Endothelial cell of umbilical vein (primary cell): ENCODE results near the gene AOX1. TPM values are rescaled to one million over a fixed set of nuclear protein-coding genes. Genes with fewer than 3 reads are reported as not detected.

ENCODE experiments used
- BruUV-seq: library from RNA; stranded (reverse); fragments of 400-500 nt; replicated peaks from 2 replicates; lab custom pipeline; 2021; lab: Mats Ljungman, UMichigan
- CTCF ChIA-PET: fragments of 300-600, 350-600 bp; sonication (Branson Sonifier 250); formaldehyde crosslinking; loops from one replicate; lab custom pipeline; 2021; ENCODE audit warnings: antibody characterized with exemption, inconsistent platforms; lab: Charles Lee
- POLR2A ChIA-PET: fragments of 300-600, 350-600 bp; sonication (Branson Sonifier 250); formaldehyde crosslinking; loops from one replicate; lab custom pipeline; 2021; ENCODE audit warnings: antibody characterized with exemption, inconsistent platforms; lab: Charles Lee
- DNase-seq: peaks from one replicate; pipeline ENCODE4 v3.0.0-alpha.2; 2011; ENCODE audit warnings: low read depth, low spot score
- FAIRE-seq: peaks from 2 replicates; lab custom pipeline; 2011; peaks lifted over from hg19 to GRCh38; lab: Jason Lieb, UNC
- H2AFZ ChIP-seq: 2 replicates; pipeline ENCODE4 v1.6.0; 2012; ENCODE audit warnings: low read depth, low read length, control low read depth, inconsistent platforms
- H3K27ac ChIP-seq: 2 replicates; pipeline ENCODE4 v1.5.1; 2011; ENCODE audit warnings: low read depth, mild to moderate bottlenecking, control low read depth, low read length, moderate library complexity; ENCODE audit not compliant: insufficient read depth
- H3K27me3 ChIP-seq, 2 experiments: 2 replicates each; pipeline versions ENCODE4 v1.6.0 to v1.6.1; 2011; ENCODE audit warnings: low read length in 2 of 2, mixed read lengths in 1 of 2; ENCODE audit not compliant: control insufficient read depth in 2 of 2, insufficient read depth in 2 of 2
- H3K36me3 ChIP-seq, 2 experiments: 2 replicates in 1 of 2; 3 replicates in 1 of 2; pipeline ENCODE4 v1.5.1; 2011; ENCODE audit warnings: low read length in 2 of 2, mild to moderate bottlenecking in 1 of 2, moderate library complexity in 1 of 2; ENCODE audit not compliant: control insufficient read depth in 2 of 2, insufficient read depth in 2 of 2; ENCODE audit errors: extremely low read depth in 1 of 2
- H3K4me1 ChIP-seq: 3 replicates; pipeline ENCODE4 v1.5.1; 2011; ENCODE audit warnings: mild to moderate bottlenecking, low read length; ENCODE audit not compliant: control insufficient read depth, insufficient read depth; ENCODE audit errors: extremely low read depth
- H3K4me2 ChIP-seq: 2 replicates; pipeline ENCODE4 v1.6.1; 2011; ENCODE audit warnings: low read length, control low read depth, mixed read lengths; ENCODE audit not compliant: insufficient read depth
- H3K4me3 ChIP-seq, 3 experiments: fragments of 200-600 bp in 1 of 3; sonication (generic), shearing (Covaris generic) in 1 of 3; replicated peaks in 1 of 3; 2 replicates each; pipeline ENCODE4 v1.5.1; 2011 to 2016; ENCODE audit warnings: control low read depth in 3 of 3, low read length in 3 of 3, mild to moderate bottlenecking in 2 of 3, inconsistent platforms in 1 of 3, low read depth in 1 of 3, moderate library complexity in 1 of 3; ENCODE audit not compliant: insufficient read depth in 1 of 3
- H3K79me2 ChIP-seq: 2 replicates; pipeline ENCODE4 v1.6.0; 2012; ENCODE audit warnings: low read length, inconsistent platforms; ENCODE audit not compliant: control insufficient read depth, insufficient read depth
- H3K9ac ChIP-seq: replicated peaks from 2 replicates; pipeline ENCODE3; 2011; ENCODE audit warnings: low read length, control low read depth; ENCODE audit not compliant: insufficient read depth; ENCODE audit errors: extremely low read depth
- H3K9me1 ChIP-seq: replicated peaks from 3 replicates; pipeline ENCODE4 v1.6.0; 2011; ENCODE audit warnings: mild to moderate bottlenecking, low read length; ENCODE audit not compliant: control insufficient read depth, insufficient read depth; ENCODE audit errors: extremely low read depth
- H3K9me3 ChIP-seq: replicated peaks from 2 replicates; pipeline ENCODE4 v1.5.1; 2012; ENCODE audit warnings: low read length, inconsistent platforms; ENCODE audit not compliant: control insufficient read depth, insufficient read depth
- H4K20me1 ChIP-seq: replicated peaks from 2 replicates; pipeline ENCODE3; 2011; ENCODE audit warnings: mild to moderate bottlenecking, low read length; ENCODE audit not compliant: control insufficient read depth, insufficient read depth; ENCODE audit errors: extremely low read depth
- EZH2 ChIP-seq: IDR thresholded peaks from 2 replicates; pipeline ENCODE4 v1.6.1; 2012; ENCODE audit warnings: borderline replicate concordance, low read depth, mild to moderate bottlenecking, moderate library complexity, low read length, inconsistent platforms; ENCODE audit not compliant: severe bottlenecking
- FOS ChIP-seq: IDR thresholded peaks from 2 replicates; pipeline ENCODE4 v1.6.1; 2011; ENCODE audit warnings: mild to moderate bottlenecking, low read length, moderate library complexity, borderline replicate concordance; ENCODE audit not compliant: insufficient read depth
- GATA2 ChIP-seq: IDR thresholded peaks from 2 replicates; pipeline ENCODE4 v1.7.0; 2011; ENCODE audit warnings: low read depth, mild to moderate bottlenecking, moderate library complexity, mixed read lengths, low read length; ENCODE audit not compliant: insufficient read length, insufficient read depth
- JUN ChIP-seq: IDR thresholded peaks from 2 replicates; pipeline ENCODE4 v1.6.1; 2011; ENCODE audit warnings: borderline replicate concordance, low read depth; ENCODE audit not compliant: insufficient read length, insufficient read depth
- MYC ChIP-seq: IDR thresholded peaks from one replicate; pipeline ENCODE4 v1.6.1; 2011; ENCODE audit warnings: mild to moderate bottlenecking, low read depth, low read length
- POLR2A ChIP-seq: IDR thresholded peaks from 2 replicates; pipeline ENCODE4 v1.6.1; 2012; ENCODE audit warnings: low read depth, mild to moderate bottlenecking, control low read depth, low read length
- POLR2AphosphoS5 ChIP-seq: IDR thresholded peaks from 2 replicates; pipeline ENCODE4 v1.6.1; 2012; ENCODE audit warnings: low read depth, mild to moderate bottlenecking, control low read depth, low read length, moderate library complexity; ENCODE audit not compliant: insufficient read depth
- dilution Hi-C: fragments of 300-500 bp; cut with MboI; formaldehyde crosslinking; loops from one replicate; pipeline ENCODE4 v1.15.0; 2019; ENCODE audit warnings: low sequenced_read_pairs; ENCODE audit not compliant: extremely low pct_ligation_motif_present
- intact Hi-C: fragments of 100-400 bp; cut with micrococcal nuclease; formaldehyde crosslinking; loops from one replicate; pipeline ENCODE4 v1.10.0; 2022
- polyA plus RNA-seq, 4 experiments: library from polyadenylated mRNA; depleted of rRNA in 3 of 4; stranded (reverse) in 3 of 4; unstranded in 1 of 4; fragments of >200 nt; gene quantifications; 2 replicates each; pipeline versions ENCODE4 v1.2.1 to v1.2.3, GENCODE V29; 2011 to 2012; ENCODE audit warnings: missing spikeins in 1 of 4
- total RNA-seq: library from RNA; stranded (reverse); gene quantifications from 2 replicates; pipeline ENCODE4 v1.2.3, GENCODE V29; 2021
- TF ChIP-seq, protein P1 (sequence below), 2 donors: IDR thresholded peaks; 1 replicate in 1 of 2; 2 replicates in 1 of 2; pipeline ENCODE4 v1.5.1; 2011; ENCODE audit warnings: low read length in 2 of 2, mild to moderate bottlenecking in 2 of 2, moderate library complexity in 2 of 2, control low read depth in 1 of 2, inconsistent platforms in 1 of 2, low read depth in 1 of 2; ENCODE audit not compliant: insufficient read depth in 1 of 2; ENCODE audit errors: extremely low read depth in 1 of 2
- TF ChIP-seq, protein P2 (sequence below): IDR thresholded peaks from 2 replicates; pipeline ENCODE4 v1.6.1; 2011; ENCODE audit not compliant: insufficient read depth, insufficient read length

The AOX1 gene
- total and polyA plus RNA-seq, 2 donors (not counting 3 experiments of a cell fraction or from before 2014, with no cell fraction given), result 0.03 to 0.46 TPM

DNA sequence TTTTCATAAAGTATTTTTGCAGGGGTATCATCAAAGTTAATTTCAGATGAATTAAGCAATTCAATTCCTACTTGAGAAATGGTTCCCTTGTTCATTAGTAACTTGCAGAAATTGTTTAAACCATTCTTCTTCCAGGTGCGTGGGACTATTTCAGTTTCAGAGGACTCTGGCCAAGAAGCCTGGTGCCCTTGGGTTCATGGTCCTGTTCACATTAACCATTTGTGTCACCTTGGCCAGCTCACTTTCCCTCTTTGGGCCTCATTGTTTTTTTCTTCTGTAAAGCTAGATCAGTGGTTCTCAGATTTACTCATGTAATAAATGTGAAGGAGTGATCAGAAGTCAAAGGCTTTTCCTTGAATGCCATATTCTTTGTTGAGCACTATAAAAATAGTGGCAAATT lies 113.5 kb downstream of the AOX1 start:
- ChIA-PET CTCF (interaction anchor here (1.2 to 7.6 kb wide), 2 partner anchors 84 to 725 kb away, joined by 3 to 97 read pairs; no protein-coding TSS in a partner anchor), POLR2A (interaction anchor here (0.6 kb wide), 1 partner anchor 122 kb away, joined by 3 read pairs; no protein-coding TSS in a partner anchor)
- Histone ChIP-seq H3K9me3 (no peaks in the 10 kb centered on the region), H3K27me3 (peaks cover 17 to 21% of the 10 kb centered on the region in 2 experiments), H4K20me1 (no peaks in the 10 kb centered on the region), H2AFZ (no peak overlapping the region), H3K4me3 (no peak overlapping the region), H3K9ac (no peak overlapping the region), H3K79me2 (no peaks in the 10 kb centered on the region), H3K9me1 (no peaks in the 10 kb centered on the region), H3K36me3 (no peaks in the 10 kb centered on the region), H3K4me1 (no peaks in the 10 kb centered on the region), H3K4me2 (no peak overlapping the region), H3K27ac (no peak overlapping the region)
- dilution Hi-C loops, result no loop called here
- BruUV-seq, result no TSS peak
- DNase-seq, result no peak
- no peak for TF ChIP-seq POLR2AphosphoS5
- TF ChIP-seq, protein P1, sequence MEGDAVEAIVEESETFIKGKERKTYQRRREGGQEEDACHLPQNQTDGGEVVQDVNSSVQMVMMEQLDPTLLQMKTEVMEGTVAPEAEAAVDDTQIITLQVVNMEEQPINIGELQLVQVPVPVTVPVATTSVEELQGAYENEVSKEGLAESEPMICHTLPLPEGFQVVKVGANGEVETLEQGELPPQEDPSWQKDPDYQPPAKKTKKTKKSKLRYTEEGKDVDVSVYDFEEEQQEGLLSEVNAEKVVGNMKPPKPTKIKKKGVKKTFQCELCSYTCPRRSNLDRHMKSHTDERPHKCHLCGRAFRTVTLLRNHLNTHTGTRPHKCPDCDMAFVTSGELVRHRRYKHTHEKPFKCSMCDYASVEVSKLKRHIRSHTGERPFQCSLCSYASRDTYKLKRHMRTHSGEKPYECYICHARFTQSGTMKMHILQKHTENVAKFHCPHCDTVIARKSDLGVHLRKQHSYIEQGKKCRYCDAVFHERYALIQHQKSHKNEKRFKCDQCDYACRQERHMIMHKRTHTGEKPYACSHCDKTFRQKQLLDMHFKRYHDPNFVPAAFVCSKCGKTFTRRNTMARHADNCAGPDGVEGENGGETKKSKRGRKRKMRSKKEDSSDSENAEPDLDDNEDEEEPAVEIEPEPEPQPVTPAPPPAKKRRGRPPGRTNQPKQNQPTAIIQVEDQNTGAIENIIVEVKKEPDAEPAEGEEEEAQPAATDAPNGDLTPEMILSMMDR (IDR thresholded peaks at IDR 0.05; ENCODE audit: extremely low read depth in 1 of 2, insufficient read depth in 1 of 2, low read depth in 1 of 2, low read length in 2 of 2), result no peak
- TF ChIP-seq POLR2A, result no peak
- no peak for FAIRE-seq
- intact Hi-C loops, result no loop called here

DNA sequence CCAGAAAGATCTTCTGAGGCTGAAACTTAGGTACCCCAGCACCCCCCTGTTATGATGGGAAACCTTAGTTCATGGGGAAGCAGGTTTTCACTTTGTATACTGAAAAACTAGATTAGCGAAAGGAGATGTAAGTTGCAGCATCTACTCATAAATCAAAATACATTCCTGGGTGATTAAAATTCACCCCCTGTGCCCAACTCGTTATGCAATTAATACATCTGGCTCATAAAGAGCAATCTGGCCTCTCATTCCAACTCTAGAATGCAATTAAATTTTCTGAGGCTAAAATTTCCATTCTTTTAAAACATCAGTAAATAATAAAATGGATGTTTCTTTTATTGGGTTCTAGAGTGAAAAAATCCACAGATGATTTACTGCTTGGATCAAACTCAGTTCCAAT lies 115.0 kb downstream of the AOX1 start:
- Histone ChIP-seq H3K9me3 (no peaks in the 10 kb centered on the region), H3K9ac (no peak overlapping the region), H3K27ac (no peak overlapping the region), H3K4me3 (no peak overlapping the region), H3K4me1 (no peaks in the 10 kb centered on the region), H4K20me1 (no peaks in the 10 kb centered on the region), H2AFZ (no peak overlapping the region), H3K27me3 (peaks cover 22 to 28% of the 10 kb centered on the region in 2 experiments), H3K4me2 (no peak overlapping the region), H3K79me2 (no peaks in the 10 kb centered on the region), H3K36me3 (no peaks in the 10 kb centered on the region), H3K9me1 (no peaks in the 10 kb centered on the region)
- FAIRE-seq (no peak), DNase-seq (no peak)
- intact Hi-C loops (no loop called here), dilution Hi-C loops (no loop called here)
- ChIA-PET CTCF (interaction anchor here (1.2 to 7.6 kb wide), 2 partner anchors 125 to 726 kb away, joined by 4 to 97 read pairs; no protein-coding TSS in a partner anchor), POLR2A (no interaction called here)
- TF ChIP-seq FOS, result no peak
- no peak for TF ChIP-seq JUN
- TF ChIP-seq MYC, result no peak
- TF ChIP-seq, protein P2, sequence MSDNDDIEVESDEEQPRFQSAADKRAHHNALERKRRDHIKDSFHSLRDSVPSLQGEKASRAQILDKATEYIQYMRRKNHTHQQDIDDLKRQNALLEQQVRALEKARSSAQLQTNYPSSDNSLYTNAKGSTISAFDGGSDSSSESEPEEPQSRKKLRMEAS, result no peak
- no peak for TF ChIP-seq POLR2AphosphoS5
- TF ChIP-seq EZH2, result no peak
- TF ChIP-seq, protein P1 (IDR thresholded peaks at IDR 0.05; ENCODE audit: extremely low read depth in 1 of 2, insufficient read depth in 1 of 2, low read depth in 1 of 2, low read length in 2 of 2), result no peak
- TF ChIP-seq POLR2A, result no peak
- no peak for TF ChIP-seq GATA2
- no TSS peak for BruUV-seq
